GM23338 (cell line): ENCODE results near the gene RC3H2.

Source experiments
- CTCF ChIP-seq, 2 experiments: fragments of 200-600 bp in 1 of 2; sonication (generic) in 1 of 2; conservative IDR thresholded peaks; 2 replicates each; pipeline versions ENCODE4 v1.5.1 to v1.6.1; 2016 to 2017; ENCODE audit warnings: antibody characterized with exemption in 2 of 2, low read depth in 2 of 2, mild to moderate bottlenecking in 2 of 2, moderate library complexity in 1 of 2
- EZH2 ChIP-seq: fragments of 200-600 bp; sonication (generic); IDR thresholded peaks from one replicate; pipeline ENCODE4 v1.8.0; 2017; ENCODE audit warnings: antibody characterized with exemption, mild to moderate bottlenecking, low read depth; ENCODE audit not compliant: unreplicated experiment
- REST ChIP-seq: IDR thresholded peaks from one replicate; pipeline ENCODE4 v1.6.1; 2018; ENCODE audit warnings: antibody characterized with exemption; ENCODE audit not compliant: unreplicated experiment

- TF ChIP-seq CTCF (conservative IDR thresholded peaks at IDR 0.05; ENCODE audit: low read depth in 2 of 2) (no peak), EZH2 (no peak), REST (no peak)
Measured at GRCh38 chr9:122950263-122950662, 45.1 kb upstream of the RC3H2 start.
